Caco-2 (cell line): Measurements from ENCODE around the gene SLC38A10. TPM values are rescaled to one million over a fixed set of nuclear protein-coding genes. Genes with fewer than 3 reads are reported as not detected.

Experiments used
- BruUV-seq: library from RNA; stranded (reverse); fragments of 400-500 nt; replicated peaks from 2 replicates; lab custom pipeline; 2021; lab: Mats Ljungman, UMichigan
- CTCF ChIA-PET: fragments of 300-600 bp; sonication (Branson Sonifier 250); formaldehyde crosslinking; loops from one replicate; lab custom pipeline; 2022; ENCODE audit warnings: antibody characterized with exemption; lab: Charles Lee
- POLR2A ChIA-PET: fragments of 300-600 bp; sonication (Branson Sonifier 250); formaldehyde crosslinking; loops from one replicate; lab custom pipeline; 2022; ENCODE audit warnings: antibody characterized with exemption; lab: Charles Lee
- DNase-seq, 2 experiments: peaks; one replicate each; pipeline versions ENCODE4 v3.0.0 to v3.0.0-alpha.2; 2020 to 2022
- H3K27me3 ChIP-seq: replicated peaks from 2 replicates; pipeline ENCODE4 v1.6.0; 2011; ENCODE audit warnings: low read length; ENCODE audit not compliant: control insufficient read depth, insufficient read depth
- H3K36me3 ChIP-seq: 2 replicates; pipeline ENCODE4 v1.5.1; 2011; ENCODE audit warnings: low read length; ENCODE audit not compliant: control insufficient read depth, insufficient read depth
- H3K4me1 ChIP-seq: fragments of 250-450 bp; sonication (Bioruptor Pico); 2 replicates; pipeline ENCODE4 v1.5.1; 2020; ENCODE audit warnings: mild to moderate bottlenecking
- H3K4me3 ChIP-seq: 2 replicates; pipeline ENCODE4 v1.5.1; 2011; ENCODE audit warnings: low read depth, mild to moderate bottlenecking, control low read depth, low read length
- H3K9me3 ChIP-seq: fragments of 250-450 bp; sonication (Bioruptor Pico); 2 replicates; pipeline ENCODE4 v1.5.1; 2020; ENCODE audit warnings: mild to moderate bottlenecking, moderate library complexity
- H3K27ac Mint-ChIP-seq: one replicate; pipeline ENCODE4 v1.8.0; 2022; ENCODE audit warnings: mixed read lengths; ENCODE audit not compliant: unreplicated experiment
- H3K27me3 Mint-ChIP-seq: one replicate; pipeline ENCODE4 v1.8.0; 2022; ENCODE audit warnings: mixed read lengths; ENCODE audit not compliant: insufficient read depth, unreplicated experiment
- H3K36me3 Mint-ChIP-seq: one replicate; pipeline ENCODE4 v1.8.0; 2022; ENCODE audit warnings: mild to moderate bottlenecking, mixed read lengths; ENCODE audit not compliant: insufficient read depth, unreplicated experiment
- H3K4me1 Mint-ChIP-seq: one replicate; pipeline ENCODE4 v1.8.0; 2022; ENCODE audit warnings: low read depth, mixed read lengths; ENCODE audit not compliant: unreplicated experiment
- H3K4me3 Mint-ChIP-seq: one replicate; pipeline ENCODE4 v1.8.0; 2022; ENCODE audit warnings: mild to moderate bottlenecking, moderate library complexity, mixed read lengths; ENCODE audit not compliant: unreplicated experiment
- H3K9me3 Mint-ChIP-seq: one replicate; pipeline ENCODE4 v1.8.0; 2022; ENCODE audit warnings: mixed read lengths; ENCODE audit not compliant: unreplicated experiment
- intact Hi-C: fragments of 100-400 bp; cut with micrococcal nuclease; formaldehyde crosslinking; loops from one replicate; pipeline ENCODE4 v1.10.0; 2022; ENCODE audit not compliant: unreplicated experiment
- total RNA-seq: library from RNA; stranded (reverse); gene quantifications from 2 replicates; pipeline ENCODE4 v1.2.3, GENCODE V29; 2022
- TF ChIP-seq, protein P1 (sequence below), 2 experiments: fragments of 200-600 bp in 1 of 2; IDR thresholded peaks; 1 replicate in 1 of 2; 2 replicates in 1 of 2; pipeline versions ENCODE4 v1.5.1 to v1.8.0; 2011 to 2022; ENCODE audit warnings: antibody characterized with exemption in 1 of 2, control low read depth in 1 of 2, inconsistent platforms in 1 of 2, low read depth in 1 of 2, low read length in 1 of 2, mild to moderate bottlenecking in 1 of 2, moderate library complexity in 1 of 2; ENCODE audit not compliant: insufficient read depth in 1 of 2, severe bottlenecking in 1 of 2, unreplicated experiment in 1 of 2

The SLC38A10 gene
- total RNA-seq, 1 experiment from 2014 or later, result 137 TPM

DNA sequence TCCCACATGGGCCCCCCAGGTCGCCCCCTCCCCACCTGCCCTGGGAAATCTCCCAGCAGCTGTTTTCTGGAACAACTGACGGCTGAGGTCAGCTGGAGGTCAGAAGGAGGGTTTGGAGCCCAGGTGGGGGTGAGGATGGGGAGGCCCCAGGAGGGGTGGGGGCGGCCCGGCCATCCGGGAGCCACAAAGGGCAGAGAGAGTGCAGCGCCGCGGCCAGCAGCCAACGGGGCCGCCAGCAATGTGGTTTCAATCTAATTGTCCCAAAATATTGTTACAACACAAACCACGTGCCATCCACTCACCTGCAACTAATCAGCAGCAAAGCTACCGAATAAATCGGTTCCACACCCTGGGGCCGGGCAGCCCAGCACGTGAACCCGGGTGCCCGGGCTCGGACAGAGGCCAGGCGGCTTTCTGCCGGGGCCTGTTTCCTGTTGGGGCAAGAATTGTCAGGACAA is 28.3 kb upstream of the SLC38A10 start:
- no peaks in the 10 kb centered on the region for H3K9me3 ChIP-seq
- peaks cover 7% of the 10 kb centered on the region for H3K4me1 ChIP-seq
- Mint-ChIP-seq H3K27ac (no peak overlapping the region), H3K4me1 (peaks cover 2% of the 10 kb centered on the region), H3K27me3 (no peaks in the 10 kb centered on the region), H3K4me3 (no peak overlapping the region), H3K9me3 (no peaks in the 10 kb centered on the region), H3K36me3 (no peaks in the 10 kb centered on the region)
- H3K36me3 ChIP-seq, result no peaks in the 10 kb centered on the region
- no peaks in the 10 kb centered on the region for H3K27me3 ChIP-seq
- ChIA-PET POLR2A (no interaction called here), CTCF (interaction anchor here (0.7 to 2.6 kb wide), 4 partner anchors 14 to 353 kb away, joined by 3 to 18 read pairs (median 4); no protein-coding TSS in a partner anchor)
- BruUV-seq, result no TSS peak
- intact Hi-C loops, result no loop called here
- TF ChIP-seq, protein P1, sequence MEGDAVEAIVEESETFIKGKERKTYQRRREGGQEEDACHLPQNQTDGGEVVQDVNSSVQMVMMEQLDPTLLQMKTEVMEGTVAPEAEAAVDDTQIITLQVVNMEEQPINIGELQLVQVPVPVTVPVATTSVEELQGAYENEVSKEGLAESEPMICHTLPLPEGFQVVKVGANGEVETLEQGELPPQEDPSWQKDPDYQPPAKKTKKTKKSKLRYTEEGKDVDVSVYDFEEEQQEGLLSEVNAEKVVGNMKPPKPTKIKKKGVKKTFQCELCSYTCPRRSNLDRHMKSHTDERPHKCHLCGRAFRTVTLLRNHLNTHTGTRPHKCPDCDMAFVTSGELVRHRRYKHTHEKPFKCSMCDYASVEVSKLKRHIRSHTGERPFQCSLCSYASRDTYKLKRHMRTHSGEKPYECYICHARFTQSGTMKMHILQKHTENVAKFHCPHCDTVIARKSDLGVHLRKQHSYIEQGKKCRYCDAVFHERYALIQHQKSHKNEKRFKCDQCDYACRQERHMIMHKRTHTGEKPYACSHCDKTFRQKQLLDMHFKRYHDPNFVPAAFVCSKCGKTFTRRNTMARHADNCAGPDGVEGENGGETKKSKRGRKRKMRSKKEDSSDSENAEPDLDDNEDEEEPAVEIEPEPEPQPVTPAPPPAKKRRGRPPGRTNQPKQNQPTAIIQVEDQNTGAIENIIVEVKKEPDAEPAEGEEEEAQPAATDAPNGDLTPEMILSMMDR (IDR thresholded peaks at IDR 0.05; ENCODE audit: insufficient read depth in 1 of 2, low read depth in 1 of 2, low read length in 1 of 2, severe bottlenecking in 1 of 2, unreplicated experiment in 1 of 2), result no peak
- DNase-seq, result no peak
- no peak overlapping the region for H3K4me3 ChIP-seq

DNA sequence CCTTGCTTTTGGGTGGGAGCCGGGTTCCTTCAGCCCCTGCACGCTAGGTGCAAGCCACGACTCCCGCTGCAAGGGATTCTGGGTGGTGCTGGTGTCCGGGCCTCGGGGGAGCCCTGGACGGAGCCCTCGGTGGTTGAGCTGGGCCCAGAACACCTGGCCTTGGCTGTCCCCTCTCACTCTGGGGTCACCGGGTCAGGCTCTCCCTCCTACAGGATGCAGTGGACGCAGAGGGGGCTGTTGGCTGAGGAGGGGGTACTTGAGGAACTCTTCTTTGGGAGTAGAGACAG is 27.9 kb upstream of the SLC38A10 start:
- Mint-ChIP-seq H3K4me1 (no peaks in the 10 kb centered on the region), H3K36me3 (no peaks in the 10 kb centered on the region), H3K27ac (no peak overlapping the region), H3K9me3 (no peaks in the 10 kb centered on the region), H3K4me3 (no peak overlapping the region), H3K27me3 (no peaks in the 10 kb centered on the region)
- H3K27me3 ChIP-seq, result no peaks in the 10 kb centered on the region
- peaks cover 3% of the 10 kb centered on the region for H3K4me1 ChIP-seq
- ChIA-PET CTCF (interaction anchor here (0.7 to 2.6 kb wide), 5 partner anchors 12 to 353 kb away, joined by 3 to 18 read pairs (median 4); no protein-coding TSS in a partner anchor), POLR2A (no interaction called here)
- intact Hi-C loops, result no loop called here
- H3K9me3 ChIP-seq, result no peaks in the 10 kb centered on the region
- DNase-seq, result no peak
- TF ChIP-seq, protein P1 (IDR thresholded peaks at IDR 0.05; ENCODE audit: insufficient read depth in 1 of 2, low read depth in 1 of 2, low read length in 1 of 2, severe bottlenecking in 1 of 2, unreplicated experiment in 1 of 2), result no peak
- no TSS peak for BruUV-seq
- H3K4me3 ChIP-seq, result no peak overlapping the region
- no peaks in the 10 kb centered on the region for H3K36me3 ChIP-seq

DNA sequence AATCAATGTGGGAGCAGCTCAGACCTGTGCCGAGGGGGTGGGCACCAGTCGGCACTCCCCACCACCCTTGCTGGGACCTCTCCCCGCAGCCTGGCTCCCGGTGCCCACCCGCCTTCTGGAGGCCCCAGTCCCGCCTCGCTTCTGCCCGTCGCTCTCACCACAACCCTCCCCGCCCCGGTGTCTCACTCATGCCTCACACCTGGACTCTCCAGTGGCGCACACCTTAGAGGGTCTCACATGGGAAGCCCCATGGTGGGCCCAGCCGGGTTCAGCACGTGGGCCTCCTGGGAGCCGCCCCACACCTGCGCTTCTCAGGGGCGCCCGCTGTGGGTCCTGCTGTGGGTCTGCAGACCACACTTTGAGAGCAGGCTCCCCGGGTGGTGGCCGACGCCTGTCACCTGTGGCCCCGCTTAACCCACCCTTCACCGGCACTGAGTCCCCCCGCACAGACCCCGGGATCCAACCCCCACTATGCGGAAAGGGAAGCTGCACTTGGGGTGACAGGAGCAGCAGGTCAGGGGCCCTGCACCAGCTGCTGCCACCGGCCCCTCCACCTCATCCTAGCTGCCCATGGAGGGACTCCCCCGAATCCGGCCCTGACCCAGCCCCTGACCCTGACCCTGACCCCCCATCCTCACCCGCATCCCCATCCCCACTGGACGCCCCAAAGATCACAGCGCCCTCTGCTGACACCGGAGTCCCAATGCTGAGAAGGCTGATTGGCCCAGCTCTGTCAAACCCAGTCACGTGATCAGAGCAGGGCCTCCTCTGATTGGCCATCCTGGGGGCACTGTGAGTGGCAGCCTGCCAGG is 27.4 kb upstream of the SLC38A10 start:
- H3K36me3 ChIP-seq, result no peaks in the 10 kb centered on the region
- no peaks in the 10 kb centered on the region for H3K36me3 Mint-ChIP-seq
- H3K27me3 Mint-ChIP-seq, result no peaks in the 10 kb centered on the region
- H3K4me3 ChIP-seq, result no peak overlapping the region
- TF ChIP-seq, protein P1 (IDR thresholded peaks at IDR 0.05; ENCODE audit: insufficient read depth in 1 of 2, low read depth in 1 of 2, low read length in 1 of 2, severe bottlenecking in 1 of 2, unreplicated experiment in 1 of 2), result peak in 1 of 2 experiments; percentile 21
- no peaks in the 10 kb centered on the region for H3K9me3 Mint-ChIP-seq
- H3K4me3 Mint-ChIP-seq, result no peak overlapping the region
- H3K27me3 ChIP-seq, result no peaks in the 10 kb centered on the region
- CTCF ChIA-PET, result interaction anchor here (0.7 to 2.6 kb wide), 6 partner anchors 11 to 353 kb away, joined by 3 to 18 read pairs (median 4); partner anchors contain the start of gene BAHCC1
- H3K4me1 ChIP-seq, result no peaks in the 10 kb centered on the region
- H3K4me1 Mint-ChIP-seq, result no peaks in the 10 kb centered on the region
- peak in 1 of 2 experiments; percentile 59 for DNase-seq
- BruUV-seq, result no TSS peak
- POLR2A ChIA-PET, result no interaction called here
- no peak overlapping the region for H3K27ac Mint-ChIP-seq
- intact Hi-C loops, result no loop called here
- H3K9me3 ChIP-seq, result no peaks in the 10 kb centered on the region
